Chondrocyte (in vitro differentiated cells): Measurements from ENCODE around the gene MAP6D1. TPM values are rescaled to one million over a fixed set of nuclear protein-coding genes. Genes with fewer than 3 reads are reported as not detected.
A peak's percentile ranks its signal among the peaks of the same experiment; 100 is the strongest.

ENCODE experiments used
- DNase-seq: peaks from one replicate; pipeline ENCODE4 v3.0.0; 2021; ENCODE audit warnings: mixed read lengths, low spot score
- H3K27ac Mint-ChIP-seq: one replicate; pipeline ENCODE4 v1.8.0; 2021; ENCODE audit warnings: mild to moderate bottlenecking, moderate library complexity, mixed read lengths; ENCODE audit not compliant: unreplicated experiment
- H3K27me3 Mint-ChIP-seq: 2 replicates; pipeline ENCODE4 v1.8.0; 2021; ENCODE audit warnings: low read depth, mixed read lengths
- H3K36me3 Mint-ChIP-seq: 2 replicates; pipeline ENCODE4 v1.8.0; 2021; ENCODE audit warnings: low read depth, mixed read lengths
- H3K4me1 Mint-ChIP-seq: 2 replicates; pipeline ENCODE4 v1.8.0; 2021; ENCODE audit warnings: low read depth, mild to moderate bottlenecking, mixed read lengths
- H3K4me3 Mint-ChIP-seq: one replicate; pipeline ENCODE4 v1.8.0; 2021; ENCODE audit warnings: mild to moderate bottlenecking, moderate library complexity, mixed read lengths; ENCODE audit not compliant: unreplicated experiment
- H3K9me3 Mint-ChIP-seq: 2 replicates; pipeline ENCODE4 v1.8.0; 2021; ENCODE audit warnings: low read depth, mixed read lengths
- CTCF ChIP-seq: fragments of 200-600 bp; sonication (generic); IDR thresholded peaks from 2 replicates; pipeline ENCODE4 v1.5.0; 2021; ENCODE audit warnings: antibody characterized with exemption, mild to moderate bottlenecking, moderate library complexity
- total RNA-seq: library from RNA; stranded (reverse); gene quantifications from 3 replicates; pipeline ENCODE4 v1.2.1, GENCODE V29; 2021

Gene MAP6D1
- total RNA-seq, 1 donor from 2014 or later = 8.3 TPM

- Mint-ChIP-seq H3K27ac (no peak overlapping the region), H3K4me3 (no peak overlapping the region), H3K9me3 (no peaks in the 10 kb centered on the region), H3K4me1 (peaks cover 4% of the 10 kb centered on the region), H3K27me3 (no peaks in the 10 kb centered on the region), H3K36me3 (peaks cover 19% of the 10 kb centered on the region)
- no peak for DNase-seq
- TF ChIP-seq CTCF = no peak
Observed at GRCh38 chr3:183814240-183814639, 11.1 kb downstream of the MAP6D1 start.

GRCh38 chr3:183812761-183813445 is 12.5 kb downstream of the MAP6D1 start:
- TF ChIP-seq CTCF = no peak
- H3K36me3 Mint-ChIP-seq = peaks cover 27% of the 10 kb centered on the region
- no peaks in the 10 kb centered on the region for H3K27me3 Mint-ChIP-seq
- peaks cover 4% of the 10 kb centered on the region for H3K4me1 Mint-ChIP-seq
- no peaks in the 10 kb centered on the region for H3K9me3 Mint-ChIP-seq
- no peak overlapping the region for H3K4me3 Mint-ChIP-seq
- H3K27ac Mint-ChIP-seq = peak overlapping the region; percentile 32
- no peak for DNase-seq

GRCh38 chr3:183811638-183812037 is 13.7 kb downstream of the MAP6D1 start:
- no peaks in the 10 kb centered on the region for H3K27me3 Mint-ChIP-seq
- H3K4me3 Mint-ChIP-seq = no peak overlapping the region
- H3K27ac Mint-ChIP-seq = no peak overlapping the region
- H3K36me3 Mint-ChIP-seq = peaks cover 36% of the 10 kb centered on the region
- no peak for TF ChIP-seq CTCF
- no peaks in the 10 kb centered on the region for H3K9me3 Mint-ChIP-seq
- peaks cover 4% of the 10 kb centered on the region for H3K4me1 Mint-ChIP-seq
- no peak for DNase-seq

- Mint-ChIP-seq H3K27me3 (no peaks in the 10 kb centered on the region), H3K27ac (no peak overlapping the region), H3K9me3 (no peaks in the 10 kb centered on the region), H3K4me3 (no peak overlapping the region), H3K36me3 (peaks cover 37% of the 10 kb centered on the region), H3K4me1 (peaks cover 4% of the 10 kb centered on the region)
- no peak for DNase-seq
- TF ChIP-seq CTCF = no peak
Observed at GRCh38 chr3:183810643-183811594, 14.5 kb downstream of the MAP6D1 start.

GRCh38 chr3:183809270-183809669 is 16.1 kb downstream of the MAP6D1 start:
- no peak for DNase-seq

More at GRCh38 chr3:183809270-183809669, 16.1 kb downstream of the MAP6D1 start:
- H3K4me3 Mint-ChIP-seq = no peak overlapping the region
- TF ChIP-seq CTCF = no peak
- no peaks in the 10 kb centered on the region for H3K27me3 Mint-ChIP-seq
- peaks cover 4% of the 10 kb centered on the region for H3K4me1 Mint-ChIP-seq
- no peaks in the 10 kb centered on the region for H3K9me3 Mint-ChIP-seq
- H3K36me3 Mint-ChIP-seq = peaks cover 38% of the 10 kb centered on the region
- no peak overlapping the region for H3K27ac Mint-ChIP-seq
